ENCODE measurements around the gene ACADL.

Gene ACADL

GRCh38 chr2:210167227-210167626 lies 58.0 kb downstream of the ACADL start:
- DNase-seq = no peak

- no peak for DNase-seq
Observed at GRCh38 chr2:210162466-210163124, 62.7 kb downstream of the ACADL start.

- DNase-seq = no peak
Observed at GRCh38 chr2:210159059-210159458, 66.2 kb downstream of the ACADL start.

- DNase-seq = no peak
Observed at GRCh38 chr2:210158236-210158635, 67.0 kb downstream of the ACADL start.

GRCh38 chr2:210157526-210157925 lies 67.7 kb downstream of the ACADL start:
- DNase-seq = no peak

GRCh38 chr2:210147614-210148013 lies 77.6 kb downstream of the ACADL start:
- no peak for DNase-seq

Data from CD4-positive, alpha-beta T cell treated with Interleukin-15 for 1 hour (primary cell).